Skeletal muscle tissue (tissue), 4 donors: ENCODE data around the gene NPC1L1. TPM values are rescaled to one million over a fixed set of nuclear protein-coding genes. Genes with fewer than 3 reads are reported as not detected.

ENCODE experiments used
- H3K27ac ChIP-seq: one replicate; pipeline ENCODE4 v1.7.0; 2013; ENCODE audit warnings: mild to moderate bottlenecking, low read depth, low read length, inconsistent platforms
- H3K27me3 ChIP-seq, 3 donors: one replicate each; pipeline ENCODE4 v1.7.0; 2013; ENCODE audit warnings: low read length in 3 of 3; ENCODE audit not compliant: control insufficient read depth in 3 of 3, insufficient read depth in 3 of 3
- H3K36me3 ChIP-seq, 3 donors: one replicate each; pipeline ENCODE4 v1.7.0; 2013; ENCODE audit warnings: low read length in 3 of 3; ENCODE audit not compliant: control insufficient read depth in 3 of 3, insufficient read depth in 3 of 3
- H3K4me1 ChIP-seq, 3 donors: one replicate each; pipeline ENCODE4 v1.7.0; 2013; ENCODE audit warnings: low read length in 3 of 3, mild to moderate bottlenecking in 3 of 3; ENCODE audit not compliant: control insufficient read depth in 3 of 3, insufficient read depth in 3 of 3
- H3K4me3 ChIP-seq, 3 donors: one replicate each; pipeline ENCODE4 v1.7.0; 2013; ENCODE audit warnings: low read length in 3 of 3
- H3K9ac ChIP-seq, 3 donors: one replicate each; pipeline ENCODE4 v1.7.0; 2013; ENCODE audit warnings: low read length in 3 of 3, mild to moderate bottlenecking in 3 of 3, moderate library complexity in 2 of 3, low read depth in 1 of 3
- H3K9me3 ChIP-seq, 3 donors: one replicate each; pipeline ENCODE4 v1.7.0; 2013; ENCODE audit warnings: low read length in 3 of 3; ENCODE audit not compliant: control insufficient read depth in 3 of 3
- total RNA-seq: library from RNA; depleted of rRNA; stranded (reverse); fragments of >200 nt; gene quantifications from one replicate; pipeline ENCODE4 v1.2.3, GENCODE V29; 2014
- donor health status: Osteomylitis.

NPC1L1 gene
- total RNA-seq, 1 donor from 2014 or later, result not detected

- H3K4me3 ChIP-seq, result no peak overlapping the region
- no peaks in the 10 kb centered on the region for H3K9me3 ChIP-seq
- no peaks in the 10 kb centered on the region for H3K27me3 ChIP-seq
- H3K9ac ChIP-seq, result peak overlapping the region in 1 of 3 donors; percentile 13
- H3K4me1 ChIP-seq, result peaks cover 21 to 40% (median 29%) of the 10 kb centered on the region in 3 donors
- H3K27ac ChIP-seq, result no peak overlapping the region
- peaks cover 4 to 23% (median 17%) of the 10 kb centered on the region in 3 donors for H3K36me3 ChIP-seq
Observed at GRCh38 chr7:44472843-44473242, 68.3 kb downstream of the NPC1L1 start.

DNA sequence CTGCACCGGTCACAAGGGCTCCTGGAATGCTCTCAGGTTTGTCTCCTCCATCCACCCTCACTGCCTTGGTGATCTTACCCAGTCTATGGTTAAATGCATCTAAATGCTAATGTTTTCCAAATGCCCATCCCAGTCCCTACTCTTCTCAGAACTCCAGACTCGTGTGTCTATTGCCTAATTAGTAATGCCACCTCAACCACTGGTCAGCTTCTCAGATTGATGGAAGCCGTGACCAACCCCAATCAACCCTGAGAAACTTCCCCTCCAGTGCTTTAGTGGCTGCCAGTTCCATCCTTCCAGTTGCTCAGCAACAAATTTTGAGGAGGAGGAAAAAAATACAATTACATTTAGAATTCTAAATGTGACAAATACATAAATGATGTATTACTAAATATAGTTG, 69.3 kb downstream of the NPC1L1 start:
- Histone ChIP-seq H3K9me3 (no peaks in the 10 kb centered on the region), H3K4me3 (no peak overlapping the region), H3K27ac (no peak overlapping the region), H3K4me1 (peaks cover 18 to 30% (median 22%) of the 10 kb centered on the region in 3 donors), H3K9ac (no peak overlapping the region), H3K27me3 (no peaks in the 10 kb centered on the region), H3K36me3 (peaks cover 4 to 22% (median 17%) of the 10 kb centered on the region in 3 donors)

GRCh38 chr7:44471436-44471835, 69.7 kb downstream of the NPC1L1 start:
- Histone ChIP-seq H3K9ac (no peak overlapping the region), H3K4me1 (peaks cover 18 to 27% (median 22%) of the 10 kb centered on the region in 3 donors), H3K4me3 (no peak overlapping the region), H3K27ac (no peak overlapping the region), H3K9me3 (no peaks in the 10 kb centered on the region), H3K27me3 (no peaks in the 10 kb centered on the region), H3K36me3 (peaks cover 4 to 21% (median 14%) of the 10 kb centered on the region in 3 donors)

- Histone ChIP-seq H3K9ac (peak overlapping the region in 1 of 3 donors; percentile 28), H3K27ac (no peak overlapping the region), H3K9me3 (no peaks in the 10 kb centered on the region), H3K4me3 (no peak overlapping the region), H3K36me3 (peaks cover 0 to 17% (median 8%) of the 10 kb centered on the region in 3 donors), H3K27me3 (no peaks in the 10 kb centered on the region), H3K4me1 (peaks cover 18 to 32% (median 24%) of the 10 kb centered on the region in 3 donors)
Observed at GRCh38 chr7:44470628-44471245, 70.4 kb downstream of the NPC1L1 start.

- H3K27ac ChIP-seq, result no peak overlapping the region
- peaks cover 18 to 32% (median 24%) of the 10 kb centered on the region in 3 donors for H3K4me1 ChIP-seq
- peak overlapping the region in 2 of 3 donors; percentile 28 for H3K9ac ChIP-seq
- no peaks in the 10 kb centered on the region for H3K27me3 ChIP-seq
- no peaks in the 10 kb centered on the region for H3K9me3 ChIP-seq
- peaks cover 0 to 17% (median 3%) of the 10 kb centered on the region in 3 donors for H3K36me3 ChIP-seq
- no peak overlapping the region for H3K4me3 ChIP-seq
Observed at GRCh38 chr7:44470135-44470479, 71.0 kb downstream of the NPC1L1 start.

DNA sequence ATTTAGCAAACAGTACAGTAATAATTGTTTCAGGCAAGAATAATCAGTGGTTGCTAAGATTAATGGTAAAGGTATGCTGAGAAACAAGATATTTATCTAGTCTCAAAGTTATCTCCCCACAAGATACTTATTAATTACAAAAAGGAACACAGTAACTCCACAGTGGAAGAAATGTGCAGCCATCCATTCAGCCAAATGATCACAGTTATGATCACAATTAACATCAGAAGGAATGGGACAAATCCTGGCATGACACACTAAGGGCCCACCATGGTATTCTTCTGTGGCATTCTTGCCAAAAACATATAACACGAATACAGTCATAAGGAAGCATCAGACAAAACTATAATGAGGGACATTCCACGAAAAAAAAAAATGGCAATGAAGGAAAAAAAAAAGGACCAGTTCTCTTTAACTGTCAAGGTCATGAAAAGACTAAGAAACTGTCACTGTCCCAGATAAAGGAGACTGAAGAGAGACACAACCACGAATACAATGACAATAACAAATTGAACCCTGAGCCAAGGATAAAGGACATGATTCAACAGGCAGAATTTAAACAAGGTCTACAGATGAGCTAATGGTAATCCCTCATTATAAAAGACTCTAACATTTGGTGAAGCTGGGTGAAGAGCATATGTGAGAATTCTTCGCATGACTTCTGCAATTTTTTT, 71.5 kb downstream of the NPC1L1 start:
- no peak overlapping the region for H3K27ac ChIP-seq
- H3K9ac ChIP-seq, result peak overlapping the region in 1 of 3 donors; percentile 28
- peaks cover 0 to 14% (median 3%) of the 10 kb centered on the region in 3 donors for H3K36me3 ChIP-seq
- no peaks in the 10 kb centered on the region for H3K27me3 ChIP-seq
- peaks cover 18 to 32% (median 24%) of the 10 kb centered on the region in 3 donors for H3K4me1 ChIP-seq
- H3K9me3 ChIP-seq, result no peaks in the 10 kb centered on the region
- no peak overlapping the region for H3K4me3 ChIP-seq

- Histone ChIP-seq H3K27me3 (no peaks in the 10 kb centered on the region), H3K36me3 (peaks cover 0 to 18% (median 3%) of the 10 kb centered on the region in 3 donors), H3K4me1 (peaks cover 11 to 30% (median 20%) of the 10 kb centered on the region in 3 donors), H3K9me3 (no peaks in the 10 kb centered on the region), H3K9ac (no peak overlapping the region), H3K27ac (no peak overlapping the region), H3K4me3 (no peak overlapping the region)
Observed at GRCh38 chr7:44467217-44467548, 73.9 kb downstream of the NPC1L1 start.

GRCh38 chr7:44466300-44467216, 74.6 kb downstream of the NPC1L1 start:
- H3K9me3 ChIP-seq, result no peaks in the 10 kb centered on the region
- no peak overlapping the region for H3K27ac ChIP-seq
- H3K36me3 ChIP-seq, result peaks cover under 1 to 15% (median under 1%) of the 10 kb centered on the region in 3 donors
- H3K4me1 ChIP-seq, result peaks cover 11 to 31% (median 22%) of the 10 kb centered on the region in 3 donors
- H3K27me3 ChIP-seq, result no peaks in the 10 kb centered on the region
- H3K9ac ChIP-seq, result peak overlapping the region in 1 of 3 donors; percentile 38
- no peak overlapping the region for H3K4me3 ChIP-seq

DNA sequence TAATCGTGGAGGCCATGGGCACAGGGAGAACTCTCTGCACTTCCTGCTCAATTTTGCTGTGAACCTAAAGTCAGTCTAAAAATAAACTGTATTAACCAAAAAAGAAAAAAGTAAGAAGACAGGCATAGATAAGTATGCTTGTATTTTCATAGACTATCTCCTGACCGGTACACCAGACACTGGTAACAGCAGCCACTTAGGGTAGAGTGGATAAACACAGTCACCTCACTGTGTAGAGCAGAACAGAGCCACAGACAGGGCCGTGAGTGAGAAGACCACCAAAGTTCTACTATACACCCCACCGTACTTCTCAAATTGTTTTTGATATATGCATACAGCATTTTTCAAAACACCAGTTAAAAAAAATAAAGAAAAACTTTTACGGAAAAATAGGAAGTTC, 75.6 kb downstream of the NPC1L1 start:
- Histone ChIP-seq H3K36me3 (peaks cover 0 to 15% (median 3%) of the 10 kb centered on the region in 3 donors), H3K27me3 (no peaks in the 10 kb centered on the region), H3K9me3 (no peaks in the 10 kb centered on the region), H3K4me1 (peaks cover 10 to 31% (median 25%) of the 10 kb centered on the region in 3 donors), H3K27ac (no peak overlapping the region), H3K9ac (no peak overlapping the region), H3K4me3 (no peak overlapping the region)
